OCI-LY7 (cell line): ENCODE measurements around the gene TAF10.

Experiments used
- EZH2phosphoT487 ChIP-seq: fragments of 200-600 bp; sonication (generic); IDR thresholded peaks from 2 replicates; pipeline ENCODE4 v1.6.1; 2018; ENCODE audit warnings: low read depth, borderline replicate concordance, mild to moderate bottlenecking, mixed run types, antibody characterized with exemption, low read length, moderate library complexity, mixed read lengths
- TF ChIP-seq, protein P1 (sequence below): fragments of 200-600 bp; sonication (generic); conservative IDR thresholded peaks from 2 replicates; pipeline ENCODE4 v1.5.1; 2014; ENCODE audit warnings: mild to moderate bottlenecking, antibody characterized with exemption, low read length, moderate library complexity, mixed read lengths

DNA sequence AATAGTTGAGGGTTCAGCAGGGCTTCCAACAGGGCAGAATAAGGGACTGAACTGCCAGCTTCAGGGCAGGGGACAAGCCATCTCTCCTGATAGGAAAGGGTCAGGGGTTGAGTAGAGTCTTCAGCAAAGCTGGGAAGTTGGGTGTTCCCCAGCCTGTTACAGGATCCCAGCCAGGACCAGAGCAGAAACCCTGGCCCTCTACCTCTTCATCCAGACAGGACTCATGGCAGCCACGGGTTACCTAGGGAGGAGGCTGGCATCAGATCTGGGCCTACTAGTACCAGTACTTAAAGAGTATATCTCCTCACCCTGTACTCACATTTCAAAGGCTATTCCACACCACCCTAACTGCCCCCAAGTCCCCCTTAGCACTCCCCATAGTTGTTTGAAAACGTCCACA, 2.4 kb upstream of the TAF10 start:
- TF ChIP-seq, protein P1, sequence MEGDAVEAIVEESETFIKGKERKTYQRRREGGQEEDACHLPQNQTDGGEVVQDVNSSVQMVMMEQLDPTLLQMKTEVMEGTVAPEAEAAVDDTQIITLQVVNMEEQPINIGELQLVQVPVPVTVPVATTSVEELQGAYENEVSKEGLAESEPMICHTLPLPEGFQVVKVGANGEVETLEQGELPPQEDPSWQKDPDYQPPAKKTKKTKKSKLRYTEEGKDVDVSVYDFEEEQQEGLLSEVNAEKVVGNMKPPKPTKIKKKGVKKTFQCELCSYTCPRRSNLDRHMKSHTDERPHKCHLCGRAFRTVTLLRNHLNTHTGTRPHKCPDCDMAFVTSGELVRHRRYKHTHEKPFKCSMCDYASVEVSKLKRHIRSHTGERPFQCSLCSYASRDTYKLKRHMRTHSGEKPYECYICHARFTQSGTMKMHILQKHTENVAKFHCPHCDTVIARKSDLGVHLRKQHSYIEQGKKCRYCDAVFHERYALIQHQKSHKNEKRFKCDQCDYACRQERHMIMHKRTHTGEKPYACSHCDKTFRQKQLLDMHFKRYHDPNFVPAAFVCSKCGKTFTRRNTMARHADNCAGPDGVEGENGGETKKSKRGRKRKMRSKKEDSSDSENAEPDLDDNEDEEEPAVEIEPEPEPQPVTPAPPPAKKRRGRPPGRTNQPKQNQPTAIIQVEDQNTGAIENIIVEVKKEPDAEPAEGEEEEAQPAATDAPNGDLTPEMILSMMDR, result no peak
- TF ChIP-seq EZH2phosphoT487, result no peak
